MM.1S (cell line): Measurements from ENCODE around the gene SCAPER.

Source experiments
- EZH2 ChIP-seq: fragments of 300-600 bp; sonication (generic); optimal IDR thresholded peaks from 2 replicates; pipeline ENCODE3; 2017; ENCODE audit warnings: low read depth, mild to moderate bottlenecking, antibody characterized with exemption, low read length, mixed read lengths
- TF ChIP-seq, protein P1 (sequence below): fragments of 300-600 bp; sonication (generic); IDR thresholded peaks from 2 replicates; pipeline ENCODE4 v1.5.1; 2016; ENCODE audit warnings: antibody characterized with exemption, low read length, mixed read lengths

DNA sequence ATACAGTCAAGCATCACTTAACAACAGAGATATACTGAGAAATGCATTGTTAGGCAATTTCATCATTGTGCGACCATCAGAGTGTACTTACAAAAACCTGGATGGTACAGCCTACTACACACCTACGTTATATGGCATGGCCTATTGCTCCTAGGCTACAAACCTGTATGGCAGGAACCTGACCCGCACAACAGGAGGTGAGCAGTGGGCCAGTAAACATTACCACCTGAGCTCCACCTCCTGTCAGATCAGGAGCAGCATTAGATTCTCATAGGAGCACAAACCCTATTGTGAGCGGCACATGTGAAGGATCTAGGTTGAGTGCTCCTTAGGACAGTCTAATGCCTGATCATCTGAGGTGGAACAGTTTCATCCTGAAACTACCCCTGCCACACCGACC, 89.7 kb downstream of the SCAPER start:
- TF ChIP-seq, protein P1, sequence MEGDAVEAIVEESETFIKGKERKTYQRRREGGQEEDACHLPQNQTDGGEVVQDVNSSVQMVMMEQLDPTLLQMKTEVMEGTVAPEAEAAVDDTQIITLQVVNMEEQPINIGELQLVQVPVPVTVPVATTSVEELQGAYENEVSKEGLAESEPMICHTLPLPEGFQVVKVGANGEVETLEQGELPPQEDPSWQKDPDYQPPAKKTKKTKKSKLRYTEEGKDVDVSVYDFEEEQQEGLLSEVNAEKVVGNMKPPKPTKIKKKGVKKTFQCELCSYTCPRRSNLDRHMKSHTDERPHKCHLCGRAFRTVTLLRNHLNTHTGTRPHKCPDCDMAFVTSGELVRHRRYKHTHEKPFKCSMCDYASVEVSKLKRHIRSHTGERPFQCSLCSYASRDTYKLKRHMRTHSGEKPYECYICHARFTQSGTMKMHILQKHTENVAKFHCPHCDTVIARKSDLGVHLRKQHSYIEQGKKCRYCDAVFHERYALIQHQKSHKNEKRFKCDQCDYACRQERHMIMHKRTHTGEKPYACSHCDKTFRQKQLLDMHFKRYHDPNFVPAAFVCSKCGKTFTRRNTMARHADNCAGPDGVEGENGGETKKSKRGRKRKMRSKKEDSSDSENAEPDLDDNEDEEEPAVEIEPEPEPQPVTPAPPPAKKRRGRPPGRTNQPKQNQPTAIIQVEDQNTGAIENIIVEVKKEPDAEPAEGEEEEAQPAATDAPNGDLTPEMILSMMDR = no peak
- no peak for TF ChIP-seq EZH2
